Neuron (in vitro differentiated cells): Measurements from ENCODE around the gene FBXO46.
"Not testable (repeated sequence)": the region's sequence is repeated elsewhere in the genome, so short reads cannot be mapped to it uniquely, and the experiment has no call there.

Experiments
- H2AFZ ChIP-seq: one replicate; pipeline ENCODE4 v1.6.1; 2013; ENCODE audit warnings: low read depth, mild to moderate bottlenecking, inconsistent platforms, low read length, moderate library complexity
- H3K27me3 ChIP-seq: one replicate; pipeline ENCODE4 v1.6.1; 2013; ENCODE audit warnings: low read length; ENCODE audit not compliant: insufficient read depth
- H3K36me3 ChIP-seq: one replicate; pipeline ENCODE4 v1.6.1; 2013; ENCODE audit warnings: low read length; ENCODE audit not compliant: insufficient read depth
- H3K4me1 ChIP-seq: one replicate; pipeline ENCODE4 v1.6.1; 2013; ENCODE audit warnings: low read length; ENCODE audit not compliant: insufficient read depth
- H3K4me3 ChIP-seq: 2 replicates; pipeline ENCODE4 v1.5.1; 2013; ENCODE audit warnings: mild to moderate bottlenecking, low read length, moderate library complexity
- H3K9me3 ChIP-seq: one replicate; pipeline ENCODE4 v1.6.1; 2013; ENCODE audit warnings: low read length

Gene FBXO46

DNA sequence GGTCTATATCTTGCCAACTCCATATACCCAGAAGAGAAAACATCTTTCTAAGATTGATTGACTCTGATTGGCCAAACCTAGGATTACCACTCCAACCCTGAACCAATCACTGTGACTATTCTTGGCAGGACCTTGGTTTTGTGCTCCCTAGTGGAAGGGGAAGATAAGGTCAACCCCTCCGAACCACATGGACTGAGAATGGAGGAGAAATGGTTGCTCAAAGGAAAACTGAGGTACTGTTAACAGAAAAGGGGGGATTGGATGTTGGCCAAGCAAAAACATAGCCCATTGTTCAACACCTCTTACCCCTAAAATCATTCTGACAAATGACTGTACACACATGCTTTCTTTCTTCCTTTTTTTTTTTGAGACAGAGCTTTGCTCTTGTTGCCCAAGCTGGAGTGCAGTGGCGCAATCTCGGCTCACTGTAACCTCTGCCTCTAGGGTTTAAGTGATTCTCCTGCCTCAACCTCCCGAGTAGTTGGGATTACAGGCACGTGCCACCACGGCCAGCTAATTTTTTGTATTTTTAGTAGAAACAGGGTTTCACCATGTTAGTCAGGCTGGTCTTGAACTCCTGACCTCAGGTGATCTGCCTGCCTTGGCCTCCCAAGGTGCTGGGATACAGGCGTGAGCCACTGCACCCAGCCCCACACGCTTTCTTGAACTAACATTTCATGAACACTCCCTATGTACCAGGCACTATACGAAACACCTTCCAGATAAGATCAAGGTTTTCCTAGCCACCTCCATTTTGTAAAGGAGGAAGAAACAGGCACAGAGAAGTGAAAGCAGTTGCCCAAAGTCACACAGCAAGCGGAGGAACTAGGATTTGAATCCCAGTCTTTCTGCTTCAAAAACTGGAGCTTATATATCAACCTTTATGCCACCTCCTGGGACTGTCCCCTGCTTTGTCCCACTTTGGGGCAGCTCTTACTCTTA, 9.1 kb upstream of the FBXO46 start:
- Histone ChIP-seq H3K27me3 (no peaks in the 10 kb centered on the region), H2AFZ (no peak overlapping the region), H3K36me3 (no peaks in the 10 kb centered on the region), H3K4me3 (no peak overlapping the region), H3K4me1 (no peaks in the 10 kb centered on the region), H3K9me3 (peaks cover 2% of the 10 kb centered on the region)

DNA sequence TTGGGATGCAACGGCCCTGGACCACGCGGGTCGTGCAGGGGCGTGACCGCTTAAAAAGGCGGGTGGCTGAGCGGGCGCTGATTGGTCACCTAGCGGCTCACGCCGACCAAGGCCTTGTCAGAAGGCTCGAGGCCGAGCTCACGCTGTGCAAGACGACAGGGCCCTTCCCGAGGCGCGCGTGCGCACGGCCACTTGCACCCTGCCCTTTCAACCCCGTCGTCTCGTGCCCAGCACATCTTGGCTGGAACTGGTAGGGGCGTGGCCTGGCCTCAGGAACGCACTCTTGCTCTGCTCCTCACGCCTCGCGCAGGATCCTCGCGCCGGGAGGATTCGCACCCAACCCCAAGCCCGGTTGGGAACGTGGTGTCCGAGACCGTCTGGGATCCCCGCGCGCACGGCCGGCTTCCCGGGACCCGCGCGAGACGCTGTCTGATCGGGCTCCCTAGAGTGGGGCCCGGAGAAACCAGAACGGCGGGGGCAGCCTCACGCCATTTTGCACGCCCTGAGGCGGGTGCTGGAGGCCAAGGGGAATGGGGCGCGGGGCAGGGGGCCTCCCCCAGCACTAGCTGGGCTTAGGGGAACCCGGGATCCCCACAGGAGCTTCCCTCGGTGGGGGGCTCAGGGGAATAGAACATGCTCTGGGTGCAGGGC, 2.6 kb upstream of the FBXO46 start, which contains the start of gene MEIOSIN:
Gene MEIOSIN (plus strand): TSS at position 280 of the 651 bp plus-strand sequence. CDS start 1,938 bp downstream, outside the sequence.
- no peak within 1 kb of the TSS for H3K4me3 ChIP-seq
- H3K9me3 ChIP-seq: no peaks in the 10 kb centered on the region
- no peaks in the 10 kb centered on the region for H3K27me3 ChIP-seq
- peaks cover 7% of the 10 kb centered on the region for H3K4me1 ChIP-seq
- no peaks in the 10 kb centered on the region for H3K36me3 ChIP-seq
- H2AFZ ChIP-seq: no peak within 1 kb of the TSS

DNA sequence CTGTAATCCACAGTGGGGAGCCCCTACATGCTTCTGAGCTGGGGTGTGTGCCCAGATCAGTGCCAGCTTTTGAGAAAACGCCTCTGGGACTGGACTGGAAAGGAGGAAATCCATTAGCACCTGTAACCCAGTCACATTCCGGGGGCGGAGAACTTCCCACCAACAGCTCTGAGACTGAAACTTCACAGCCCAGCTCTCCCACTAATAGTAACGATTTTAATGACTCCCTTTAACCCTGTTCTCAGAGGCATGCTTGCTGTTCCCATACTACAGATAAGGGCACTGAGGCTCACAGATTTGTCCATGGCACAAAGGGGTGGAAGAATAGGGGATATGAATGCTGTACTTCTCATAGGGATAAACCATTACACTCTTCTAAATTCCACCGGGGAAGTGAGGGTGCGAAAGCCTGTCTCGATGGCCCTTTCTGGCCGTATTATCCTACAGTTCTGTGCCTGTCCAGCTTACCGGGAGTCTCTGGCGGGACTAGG, 851 bp downstream of the FBXO46 start:
- Histone ChIP-seq H3K4me3 (peak overlapping the region; percentile 52), H3K27me3 (no peaks in the 10 kb centered on the region), H3K4me1 (peaks cover 7% of the 10 kb centered on the region), H3K36me3 (no peaks in the 10 kb centered on the region), H2AFZ (peak overlapping the region; percentile 2), H3K9me3 (no peaks in the 10 kb centered on the region)

DNA sequence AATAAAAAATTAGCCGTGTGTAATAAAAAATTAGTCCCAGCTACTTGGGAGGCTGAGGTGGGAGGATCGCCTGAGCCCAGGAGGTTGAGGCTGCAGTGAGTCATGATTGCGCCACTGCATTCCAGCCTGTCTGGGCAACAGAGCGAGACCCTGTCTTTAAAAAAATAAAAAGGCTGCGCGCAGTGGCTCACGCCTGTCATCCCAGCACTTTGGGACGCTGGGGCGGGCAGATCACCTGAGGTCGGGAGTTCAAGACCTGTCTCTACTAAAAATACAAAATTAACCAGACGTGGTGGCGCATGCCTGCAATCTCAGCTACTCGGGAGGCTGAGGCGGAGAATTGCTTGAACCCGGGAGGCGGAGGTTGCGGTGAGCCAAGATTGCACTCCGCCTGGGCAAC, 2.0 kb downstream of the FBXO46 start:
- not testable (repeated sequence) for H3K27me3 ChIP-seq

DNA sequence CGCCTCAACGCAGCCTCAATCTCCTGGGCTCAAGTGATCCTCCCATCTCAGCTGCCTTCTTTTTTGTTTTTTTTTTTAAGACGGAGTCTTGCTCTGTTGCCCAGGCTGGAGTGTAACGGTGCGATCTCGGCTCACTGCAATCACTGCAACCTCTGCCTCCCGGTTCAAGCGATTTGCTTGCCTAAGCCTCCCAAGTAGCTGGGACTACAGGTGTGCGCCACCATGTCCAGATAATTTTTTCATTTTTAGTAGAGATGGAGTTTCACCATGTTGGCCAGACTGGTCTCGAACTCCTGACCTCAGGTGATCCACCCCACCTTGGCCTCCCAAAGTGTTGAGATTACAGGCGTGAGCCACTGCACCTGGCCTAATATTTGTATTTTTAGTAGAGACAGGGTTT, 10.6 kb downstream of the FBXO46 start:
- peaks cover 20% of the 10 kb centered on the region for H3K4me1 ChIP-seq
- not testable (repeated sequence) for H3K9me3 ChIP-seq, H3K4me3 ChIP-seq, H3K27me3 ChIP-seq, H2AFZ ChIP-seq
- peaks cover 12% of the 10 kb centered on the region for H3K36me3 ChIP-seq

More for the DNA sequence above, 2.0 kb downstream of the FBXO46 start:
- not testable (repeated sequence) for H3K9me3 ChIP-seq, H3K4me3 ChIP-seq, H2AFZ ChIP-seq, H3K36me3 ChIP-seq, H3K4me1 ChIP-seq

DNA sequence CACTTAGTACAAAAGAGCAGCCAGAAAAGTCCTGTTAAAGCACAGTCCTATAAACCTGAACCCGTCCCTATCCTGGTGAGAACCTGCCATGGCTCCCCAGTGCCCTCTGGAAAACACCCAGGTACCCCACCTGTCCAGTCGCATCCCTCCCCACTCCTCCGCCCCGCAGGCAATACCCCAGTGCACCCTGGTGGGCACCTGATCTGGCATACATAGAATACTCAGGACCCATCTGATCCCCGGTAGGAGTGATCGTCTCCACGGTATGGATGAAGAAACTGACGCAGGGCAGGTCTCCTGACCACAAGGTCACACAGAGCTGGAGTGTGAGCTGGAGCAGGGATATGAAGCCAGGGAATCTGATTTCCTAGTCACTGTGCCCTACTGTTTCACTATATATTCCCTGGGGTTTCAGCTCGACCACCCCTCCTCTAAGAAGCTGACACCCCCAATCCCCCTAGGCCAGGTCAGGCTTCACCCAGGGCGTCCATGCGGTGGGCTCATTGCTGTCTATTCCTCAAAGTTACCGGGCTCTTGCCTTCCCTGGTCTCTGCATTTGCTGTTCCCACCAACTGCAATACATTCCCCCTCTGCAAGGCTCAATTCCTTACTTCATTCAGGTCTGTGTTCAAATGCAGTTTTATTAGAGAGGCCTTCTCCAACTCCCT, 12.6 kb downstream of the FBXO46 start:
- peak overlapping the region; percentile 42 for H3K4me3 ChIP-seq
- H3K36me3 ChIP-seq: peaks cover 15% of the 10 kb centered on the region
- no peaks in the 10 kb centered on the region for H3K27me3 ChIP-seq
- peaks cover 20% of the 10 kb centered on the region for H3K4me1 ChIP-seq
- H2AFZ ChIP-seq: no peak overlapping the region
- no peaks in the 10 kb centered on the region for H3K9me3 ChIP-seq

DNA sequence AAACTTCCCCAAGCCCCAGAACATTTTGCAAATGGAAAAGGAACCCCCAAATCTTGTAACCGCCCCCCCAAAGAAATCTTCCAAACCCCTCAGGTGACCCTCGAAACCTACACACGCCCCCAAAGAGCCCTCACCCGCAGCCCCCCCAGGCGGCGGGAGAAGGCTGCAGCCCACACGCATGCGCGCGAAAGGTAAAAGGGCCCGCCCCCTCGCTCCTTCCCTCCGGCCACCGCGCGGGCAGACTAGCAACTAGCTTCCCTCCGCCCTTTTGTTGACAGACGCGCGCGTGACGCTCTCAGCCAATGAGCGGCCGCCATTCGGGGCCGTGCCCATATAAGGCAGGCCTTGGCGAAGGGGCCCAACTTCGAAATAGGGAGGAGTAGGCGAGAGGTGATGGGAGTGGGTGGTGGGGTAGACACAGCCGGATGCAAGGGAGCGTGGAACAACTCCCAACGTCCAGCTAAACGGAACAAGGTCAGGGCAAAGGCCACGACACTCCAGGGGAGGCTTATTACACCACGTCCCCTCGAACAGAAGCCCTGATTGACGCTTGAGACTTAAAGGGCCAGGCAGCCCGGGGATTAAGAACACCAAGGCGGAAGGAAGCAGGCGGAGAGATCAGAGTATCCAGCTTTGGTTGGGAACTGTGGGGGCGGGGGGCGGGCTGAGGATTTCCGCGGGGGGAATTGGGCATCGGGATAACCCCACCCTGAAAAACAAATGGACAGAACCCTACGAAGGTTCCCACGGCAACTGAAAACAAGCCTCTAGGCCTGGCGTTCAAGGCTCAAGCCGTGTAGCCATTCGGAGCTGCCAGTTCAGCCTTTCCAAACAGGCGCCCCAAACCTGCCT, 13.3 kb downstream of the FBXO46 start:
- Histone ChIP-seq H3K9me3 (no peaks in the 10 kb centered on the region), H2AFZ (peak overlapping the region; percentile 6), H3K4me1 (peaks cover 20% of the 10 kb centered on the region), H3K4me3 (peak overlapping the region; percentile 76), H3K36me3 (peaks cover 17% of the 10 kb centered on the region), H3K27me3 (no peaks in the 10 kb centered on the region)

DNA sequence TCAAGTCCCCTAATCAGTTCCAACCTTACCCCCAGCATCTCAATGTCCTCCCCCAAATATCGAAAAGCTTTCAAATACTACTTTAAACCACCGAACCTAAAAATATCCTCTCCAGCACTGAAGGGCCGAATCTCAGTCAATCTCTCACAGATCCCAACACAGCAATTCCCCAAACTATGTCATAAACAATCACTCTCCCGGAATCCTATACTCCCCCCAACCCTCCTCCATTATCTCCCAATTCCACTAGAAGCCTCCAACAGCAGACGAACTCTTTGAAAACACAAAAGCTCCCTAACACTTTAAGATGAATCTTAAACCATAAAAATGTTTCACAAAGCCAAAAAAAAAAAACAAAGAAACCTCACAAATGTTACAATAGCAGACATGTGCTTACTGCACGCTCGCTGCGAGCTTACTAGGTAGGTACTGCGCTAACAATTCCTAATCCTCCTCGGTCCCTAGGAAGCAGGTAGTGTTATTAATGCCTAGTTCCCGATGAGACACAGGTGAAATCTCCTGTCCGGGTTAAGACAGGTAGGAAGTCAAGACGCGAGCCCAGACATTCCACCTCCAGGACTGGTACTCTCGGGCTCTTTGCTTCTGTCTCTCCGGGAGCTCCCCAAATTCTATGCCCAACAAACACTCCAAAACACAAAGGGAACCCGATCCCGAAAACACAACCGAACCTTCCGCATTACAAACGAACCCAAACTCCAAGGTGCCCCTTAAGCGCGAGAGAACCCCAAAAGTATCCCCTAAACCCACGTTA, 14.2 kb downstream of the FBXO46 start:
- H3K9me3 ChIP-seq: no peaks in the 10 kb centered on the region
- H2AFZ ChIP-seq: peak overlapping the region; percentile 6
- H3K4me3 ChIP-seq: peak overlapping the region; percentile 76
- H3K4me1 ChIP-seq: peaks cover 20% of the 10 kb centered on the region
- peaks cover 25% of the 10 kb centered on the region for H3K36me3 ChIP-seq
- no peaks in the 10 kb centered on the region for H3K27me3 ChIP-seq

DNA sequence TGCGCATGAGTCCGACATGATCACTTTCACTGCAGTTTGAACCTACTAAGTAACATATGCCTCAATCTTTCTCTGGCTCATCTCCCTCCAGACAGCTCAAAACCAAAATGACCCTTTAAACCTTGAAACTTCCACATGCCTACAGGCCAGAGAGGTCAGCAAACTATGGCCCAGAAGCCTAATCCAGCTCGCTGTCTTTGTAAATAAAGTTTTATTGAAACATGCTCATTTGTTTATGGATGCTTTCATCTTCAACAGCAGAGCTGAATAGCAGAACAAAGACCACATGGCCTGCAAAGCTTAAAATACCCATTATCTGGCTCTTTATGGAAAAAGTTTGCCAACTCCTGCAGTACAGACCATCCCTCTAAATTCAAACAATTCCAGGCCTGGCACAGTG, 15.6 kb downstream of the FBXO46 start:
- peaks cover 29% of the 10 kb centered on the region for H3K36me3 ChIP-seq
- no peaks in the 10 kb centered on the region for H3K27me3 ChIP-seq
- H3K4me1 ChIP-seq: peaks cover 20% of the 10 kb centered on the region
- no peak overlapping the region for H2AFZ ChIP-seq
- no peaks in the 10 kb centered on the region for H3K9me3 ChIP-seq
- no peak overlapping the region for H3K4me3 ChIP-seq

DNA sequence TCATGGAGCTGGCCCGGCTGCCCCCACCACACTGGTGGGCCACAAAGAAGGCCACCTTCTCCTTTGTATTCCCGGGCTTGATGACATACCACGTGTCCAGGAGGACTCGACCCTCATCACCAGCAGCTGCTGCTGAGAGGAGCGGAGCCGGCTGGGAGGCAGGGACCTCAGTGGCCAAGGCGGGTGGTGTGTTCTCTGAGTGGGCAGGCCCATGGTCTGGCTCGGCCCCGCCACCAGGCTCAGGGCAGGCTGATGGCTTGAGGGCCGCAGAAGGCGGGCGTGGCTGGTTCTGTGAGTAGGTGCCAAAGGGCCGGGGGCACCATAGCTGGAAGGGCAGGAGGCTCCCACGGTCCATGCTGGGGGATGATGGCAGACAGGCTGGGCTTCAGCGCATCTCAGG, 17.6 kb downstream of the FBXO46 start:
- H3K4me1 ChIP-seq: peaks cover 15% of the 10 kb centered on the region

DNA sequence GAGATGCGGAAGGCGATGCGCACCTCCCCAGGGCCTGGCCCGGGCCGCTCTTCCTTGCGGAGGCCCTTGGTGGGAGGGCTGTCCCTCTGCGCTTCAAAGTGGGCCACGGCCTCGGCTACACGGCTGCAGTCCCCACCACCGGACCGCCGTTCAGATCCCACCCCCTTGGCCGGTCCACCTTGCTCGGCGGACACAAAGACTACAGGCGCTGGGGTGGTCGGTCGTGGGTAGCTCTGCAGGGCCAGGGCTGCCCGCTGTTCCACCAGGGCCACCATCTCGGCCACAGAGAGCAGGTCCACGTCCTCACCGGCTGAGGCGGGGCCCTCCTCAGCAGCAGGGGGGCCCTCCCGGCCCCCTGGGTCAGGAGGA, 18.0 kb downstream of the FBXO46 start:
- Histone ChIP-seq H3K4me1 (peaks cover 11% of the 10 kb centered on the region), H2AFZ (no peak overlapping the region), H3K36me3 (peaks cover 25% of the 10 kb centered on the region), H3K27me3 (no peaks in the 10 kb centered on the region), H3K4me3 (no peak overlapping the region), H3K9me3 (no peaks in the 10 kb centered on the region)

More for the DNA sequence above, 17.6 kb downstream of the FBXO46 start:
- Histone ChIP-seq H3K9me3 (no peaks in the 10 kb centered on the region), H2AFZ (no peak overlapping the region), H3K4me3 (no peak overlapping the region), H3K36me3 (peaks cover 25% of the 10 kb centered on the region), H3K27me3 (no peaks in the 10 kb centered on the region)
